GM12878 (cell line): Measurements from ENCODE around the gene USP47. TPM values are rescaled to one million over a fixed set of nuclear protein-coding genes. Genes with fewer than 3 reads are reported as not detected.

ENCODE experiments used
- ATAC-seq: fragments of 200-7000 bp; cut with Tn5 transposase; 3 replicates; pipeline ENCODE4 v1.9.1; 2020; ENCODE audit warnings: mild to moderate bottlenecking, moderate library complexity
- BruUV-seq: library from RNA; stranded (reverse); fragments of 400-500 nt; replicated peaks from 2 replicates; lab custom pipeline; 2021; lab: Mats Ljungman, UMichigan
- CTCF ChIA-PET: fragments of 300-600 bp; sonication (Branson Sonifier 250); formaldehyde crosslinking; extraction: SDS; loops from one replicate; lab custom pipeline; 2021; ENCODE audit warnings: inconsistent platforms; lab: Yijun Ruan, JAX
- POLR2A ChIA-PET: fragments of 350-600 bp; formaldehyde crosslinking; extraction: SDS; loops from one replicate; lab custom pipeline; 2021; ENCODE audit warnings: inconsistent platforms; lab: Charles Lee
- RAD21 ChIA-PET: fragments of 300-600 bp; sonication (Branson Sonifier 250); formaldehyde crosslinking; loops from one replicate; lab custom pipeline; 2023; ENCODE audit warnings: antibody characterized with exemption; ENCODE audit not compliant: unreplicated experiment; lab: Charles Lee
- SMC1A ChIA-PET: fragments of 300-600 bp; sonication (Branson Sonifier 250); formaldehyde crosslinking; loops from one replicate; lab custom pipeline; 2023; ENCODE audit not compliant: unreplicated experiment, uncharacterized antibody; lab: Charles Lee
- DNase-seq: peaks from one replicate; pipeline ENCODE4 v3.0.0-alpha.2; 2011; ENCODE audit warnings: low read depth, low spot score
- FAIRE-seq: peaks from 3 replicates; lab custom pipeline; 2011; peaks lifted over from hg19 to GRCh38; lab: Jason Lieb, UNC
- H2AFZ ChIP-seq: 2 replicates; pipeline ENCODE4 v1.6.0; 2011; ENCODE audit warnings: low read depth, low read length, control low read depth; ENCODE audit not compliant: control insufficient read depth
- H3K27ac ChIP-seq: 2 replicates; pipeline ENCODE4 v1.5.1; 2011; ENCODE audit warnings: control low read depth; ENCODE audit not compliant: control insufficient read depth, insufficient read depth
- H3K27me3 ChIP-seq, 2 experiments: replicated peaks in 1 of 2; 2 replicates each; pipeline versions ENCODE4 v1.6.0 to v1.6.1; 2011; ENCODE audit warnings: low read length in 1 of 2; ENCODE audit not compliant: control insufficient read depth in 2 of 2, insufficient read depth in 2 of 2
- H3K36me3 ChIP-seq, 2 experiments: 2 replicates each; pipeline ENCODE4 v1.5.1; 2011; ENCODE audit warnings: low read length in 1 of 2; ENCODE audit not compliant: control insufficient read depth in 2 of 2, insufficient read depth in 2 of 2
- H3K4me1 ChIP-seq: 2 replicates; pipeline ENCODE4 v1.6.1; 2011; ENCODE audit warnings: mild to moderate bottlenecking, low read length, moderate library complexity, mixed read lengths; ENCODE audit not compliant: control insufficient read depth, insufficient read depth
- H3K4me2 ChIP-seq: 2 replicates; pipeline ENCODE4 v1.6.0; 2011; ENCODE audit warnings: control low read depth; ENCODE audit not compliant: control insufficient read depth, insufficient read depth
- H3K4me3 ChIP-seq: fragments of 200-600 bp; sonication (generic); 2 replicates; pipeline ENCODE4 v1.5.1; 2016
- H3K79me2 ChIP-seq: 2 replicates; pipeline ENCODE4 v1.6.0; 2011; ENCODE audit warnings: low read length; ENCODE audit not compliant: control insufficient read depth, insufficient read depth
- H3K9ac ChIP-seq: 2 replicates; pipeline ENCODE4 v1.8.0; 2011; ENCODE audit warnings: low read length, control low read depth, mixed read lengths; ENCODE audit not compliant: control insufficient read depth, insufficient read depth
- H3K9me3 ChIP-seq: replicated peaks from 3 replicates; pipeline ENCODE4 v1.5.1; 2011; ENCODE audit warnings: mild to moderate bottlenecking, low read length; ENCODE audit not compliant: control insufficient read depth, insufficient read depth
- H4K20me1 ChIP-seq: 2 replicates; pipeline ENCODE4 v1.6.0; 2011; ENCODE audit not compliant: control insufficient read depth, insufficient read depth
- HDAC2 ChIP-seq: fragments of 200-600 bp; sonication (generic); IDR thresholded peaks from 2 replicates; pipeline ENCODE4 v1.6.1; 2017
- RAD21 ChIP-seq: IDR thresholded peaks from 2 replicates; pipeline ENCODE4 v1.6.1; 2011; ENCODE audit warnings: mild to moderate bottlenecking, low read depth, low read length, moderate library complexity; ENCODE audit not compliant: insufficient read depth
- RFX5 ChIP-seq: IDR thresholded peaks from 2 replicates; pipeline ENCODE4 v1.6.1; 2011; ENCODE audit warnings: low read depth, low read length, improper control_type of control experiment
- SMC3 ChIP-seq: IDR thresholded peaks from 2 replicates; pipeline ENCODE4 v1.6.1; 2011; ENCODE audit warnings: low read length, improper control_type of control experiment, borderline replicate concordance
- YY1 ChIP-seq: IDR thresholded peaks from 2 replicates; pipeline ENCODE4 v1.6.1; 2011; ENCODE audit warnings: low read depth, mild to moderate bottlenecking, low read length
- WGBS: methylation state at CpG from one replicate; pipeline ENCODE4 v1.1.6; 2016; ENCODE audit warnings: low lambda C conversion rate; ENCODE audit not compliant: insufficient replicate concordance, insufficient coverage; ENCODE audit errors: missing lambda C conversion rate; 5-methylcytosine and 5-hydroxymethylcytosine counted together
- in situ Hi-C: fragments of 300-500 bp; cut with MboI; formaldehyde crosslinking; loops from 9 replicates; pipeline ENCODE4 v1.14.3; 2018; ENCODE audit warnings: mixed read lengths
- intact Hi-C: fragments of 100-400 bp; cut with micrococcal nuclease; formaldehyde crosslinking; loops from one replicate; pipeline ENCODE4 v1.14.2; 2022; ENCODE audit not compliant: unreplicated experiment
- polyA plus RNA-seq, 11 experiments: library from polyadenylated mRNA; depleted of rRNA in 4 of 11; unstranded in 6 of 11; stranded (reverse) in 5 of 11; fragments of >200 nt; fragmentation: Nextera tagmentation in 4 of 11; fragmentation: Illumina TruSeq in 1 of 11; extraction: Ambion mirVana in 4 of 11; extraction: Trizol in 1 of 11; gene quantifications; 1 replicate in 1 of 11; 2 replicates in 10 of 11; pipeline versions ENCODE4 v1.2.1 to v1.2.3, GENCODE V29; 2011 to 2016; ENCODE audit warnings: inconsistent platforms in 2 of 11, missing spikeins in 2 of 11, low read depth in 1 of 11
- total RNA-seq, 4 experiments: library from RNA; depleted of rRNA in 3 of 4; stranded (reverse); fragments of >200 nt in 3 of 4; fragmentation: Illumina TruSeq in 1 of 4; extraction: Trizol in 1 of 4; gene quantifications; 2 replicates each; pipeline versions ENCODE4 v1.2.1 to v1.2.3, GENCODE V29; 2013 to 2021
- TF ChIP-seq, protein P1 (sequence below), 3 experiments: IDR thresholded peaks in 2 of 3; conservative IDR thresholded peaks in 1 of 3; 2 replicates each; pipeline ENCODE4 v1.5.1; 2011; ENCODE audit warnings: low read depth in 3 of 3, low read length in 3 of 3, mild to moderate bottlenecking in 3 of 3, control low read depth in 2 of 3, moderate library complexity in 2 of 3, inconsistent platforms in 1 of 3, mixed read lengths in 1 of 3; ENCODE audit not compliant: control insufficient read depth in 2 of 3, insufficient read depth in 1 of 3; ENCODE audit errors: extremely low read depth in 1 of 3

The USP47 gene
- total and polyA plus RNA-seq, 10 of the 15 experiments (the other 5 are each of a cell fraction or from before 2014, with no cell fraction given): 13.9 to 54.0 (median 31.6) TPM

DNA sequence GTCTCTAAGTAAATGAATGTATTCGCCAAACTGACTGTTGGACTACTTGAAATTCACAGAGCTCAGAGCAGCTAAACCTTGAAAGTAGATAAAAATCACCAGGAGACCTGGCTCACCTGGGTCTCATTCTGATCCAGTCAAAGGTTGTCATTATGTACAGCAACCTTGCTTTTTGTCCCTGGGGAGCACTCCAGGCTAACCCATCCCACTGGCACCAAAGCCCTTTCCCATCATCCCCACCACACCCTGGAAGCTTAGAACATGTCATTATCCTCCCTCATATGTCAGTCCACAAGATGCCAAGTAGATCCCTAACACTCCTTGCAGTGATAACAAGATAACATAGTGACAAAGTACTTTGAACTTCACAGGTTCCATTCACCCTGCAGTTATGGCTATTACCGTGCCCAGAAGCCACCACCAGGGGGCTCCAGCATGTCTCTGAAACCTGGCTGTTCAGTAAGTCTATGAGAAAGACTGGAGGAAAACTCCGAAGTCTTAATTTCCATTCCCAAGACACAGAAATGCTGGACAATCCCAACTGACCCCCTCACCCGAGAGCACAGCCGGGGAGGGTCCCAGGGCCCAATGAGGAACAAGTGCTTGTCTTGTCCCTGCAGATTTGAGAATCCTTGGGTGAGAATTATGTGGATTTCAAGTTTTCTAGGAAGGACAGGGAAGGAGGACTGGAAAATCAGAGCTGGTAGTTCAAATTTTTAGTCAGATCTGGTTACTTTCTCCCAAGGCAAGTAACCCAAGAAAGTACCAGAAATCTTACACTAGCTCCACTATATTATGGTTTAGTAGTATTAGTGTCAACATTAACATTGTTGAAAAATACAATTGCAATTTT lies 43.0 kb upstream of the USP47 start:
- in situ Hi-C loops (loop anchor here (5.0 to 25.0 kb wide), 2 partner anchors 248 to 488 kb away; no protein-coding TSS in a partner anchor), intact Hi-C loops (loop anchor here (2.0 to 5.0 kb wide), 3 partner anchors 50 to 168 kb away; no protein-coding TSS in a partner anchor)
- Histone ChIP-seq H3K9ac (no peak overlapping the region), H3K4me2 (no peak overlapping the region), H2AFZ (no peak overlapping the region), H3K79me2 (no peaks in the 10 kb centered on the region), H3K4me3 (no peak overlapping the region), H3K36me3 (no peaks in the 10 kb centered on the region), H3K9me3 (no peaks in the 10 kb centered on the region), H4K20me1 (no peaks in the 10 kb centered on the region), H3K27ac (no peak overlapping the region), H3K4me1 (no peaks in the 10 kb centered on the region), H3K27me3 (peaks cover 0 to 3% of the 10 kb centered on the region in 2 experiments; a peak in 1 of 4 replicates)
- ChIA-PET RAD21 (interaction anchor here (0.6 to 1.3 kb wide), 3 partner anchors 46 to 1263 kb away, joined by 3 read pairs; no protein-coding TSS in a partner anchor), CTCF (interaction anchor here (0.8 to 4.9 kb wide), 12 partner anchors 8 to 483 kb away, joined by 3 to 26 read pairs (median 3); no protein-coding TSS in a partner anchor), SMC1A (interaction anchor here (0.8 to 1.4 kb wide), 9 partner anchors 9 to 246 kb away, joined by 3 to 5 read pairs (median 4); no protein-coding TSS in a partner anchor), POLR2A (interaction anchor here (0.5 kb wide), 1 partner anchor 175 kb away, joined by 5 read pairs; no protein-coding TSS in a partner anchor)
- no TSS peak for BruUV-seq
- no peak for FAIRE-seq
- ATAC-seq: peak; percentile 89
- WGBS: 23% methylated on average over 5 of the region's 5 CpGs
- DNase-seq: no peak
- TF ChIP-seq RFX5: no peak
- no peak for TF ChIP-seq HDAC2
- TF ChIP-seq RAD21: peak; percentile 75
- TF ChIP-seq, protein P1, sequence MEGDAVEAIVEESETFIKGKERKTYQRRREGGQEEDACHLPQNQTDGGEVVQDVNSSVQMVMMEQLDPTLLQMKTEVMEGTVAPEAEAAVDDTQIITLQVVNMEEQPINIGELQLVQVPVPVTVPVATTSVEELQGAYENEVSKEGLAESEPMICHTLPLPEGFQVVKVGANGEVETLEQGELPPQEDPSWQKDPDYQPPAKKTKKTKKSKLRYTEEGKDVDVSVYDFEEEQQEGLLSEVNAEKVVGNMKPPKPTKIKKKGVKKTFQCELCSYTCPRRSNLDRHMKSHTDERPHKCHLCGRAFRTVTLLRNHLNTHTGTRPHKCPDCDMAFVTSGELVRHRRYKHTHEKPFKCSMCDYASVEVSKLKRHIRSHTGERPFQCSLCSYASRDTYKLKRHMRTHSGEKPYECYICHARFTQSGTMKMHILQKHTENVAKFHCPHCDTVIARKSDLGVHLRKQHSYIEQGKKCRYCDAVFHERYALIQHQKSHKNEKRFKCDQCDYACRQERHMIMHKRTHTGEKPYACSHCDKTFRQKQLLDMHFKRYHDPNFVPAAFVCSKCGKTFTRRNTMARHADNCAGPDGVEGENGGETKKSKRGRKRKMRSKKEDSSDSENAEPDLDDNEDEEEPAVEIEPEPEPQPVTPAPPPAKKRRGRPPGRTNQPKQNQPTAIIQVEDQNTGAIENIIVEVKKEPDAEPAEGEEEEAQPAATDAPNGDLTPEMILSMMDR (IDR thresholded peaks at IDR 0.05 in 2 of 3, conservative IDR thresholded peaks at IDR 0.05 in 1 of 3; ENCODE audit: control insufficient read depth in 2 of 3, extremely low read depth in 1 of 3, insufficient read depth in 1 of 3, low read depth in 3 of 3, low read length in 3 of 3): peak; percentile 63 to 69 (median 65)
- 0 out of 2 replicates have a peak, but pooled peaks have one; percentile 49 for TF ChIP-seq YY1
- TF ChIP-seq SMC3: peak; percentile 70
